GM19324 (cell line): ENCODE results near the gene TLK1.

Experiments used
- ATAC-seq: cut with Tn5 transposase; IDR thresholded peaks from one replicate; pipeline ENCODE4 v1.9.1; 2021; ENCODE audit warnings: mild to moderate bottlenecking, moderate library complexity; ENCODE audit not compliant: unreplicated experiment, low FRiP score

The TLK1 gene

DNA sequence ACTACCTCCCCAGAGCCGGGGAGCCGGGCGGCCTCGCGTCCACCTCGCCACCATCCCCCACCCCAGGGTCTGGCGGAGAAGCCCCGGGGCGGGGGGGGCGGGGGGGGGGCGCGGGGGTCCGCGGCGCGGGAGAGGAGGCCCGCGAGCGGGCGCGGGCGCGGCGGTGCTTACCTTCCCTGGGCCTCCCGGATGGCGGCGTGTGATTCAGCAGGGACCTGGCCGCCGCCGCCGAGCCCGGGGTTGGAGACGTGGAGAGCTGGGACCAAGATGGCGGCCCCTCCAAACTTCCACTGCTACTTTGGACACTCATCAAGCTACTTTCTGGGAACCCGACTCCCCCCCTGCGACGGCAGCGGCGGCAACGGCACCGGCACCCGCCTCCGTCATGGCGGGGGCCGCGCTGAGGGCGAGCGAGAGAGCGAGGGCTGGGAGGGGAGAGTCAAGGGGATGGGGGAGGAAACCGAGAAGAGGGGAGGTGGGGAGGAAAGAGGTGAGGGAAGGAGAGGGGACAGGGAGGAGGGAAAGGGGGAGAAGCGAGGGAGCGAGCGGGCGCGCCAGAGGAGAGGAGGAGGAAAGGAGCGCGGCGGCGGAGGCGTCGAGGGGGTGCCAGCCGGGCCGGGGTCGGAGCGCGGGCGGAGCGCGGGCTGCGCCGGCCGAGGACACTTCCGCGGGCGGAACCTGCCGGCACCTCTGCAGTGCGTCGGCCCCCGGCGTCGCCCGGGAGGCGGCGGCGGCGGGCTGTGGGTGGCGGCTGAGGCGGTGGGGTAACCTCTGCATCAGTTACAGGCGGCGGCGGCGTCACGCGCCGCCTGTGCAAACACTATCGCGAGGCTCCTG lies at the start of gene TLK1:
TSS of gene TLK1 (minus strand) at position 775 of the 837 bp plus-strand sequence. CDS start at position 310, 465 bp downstream.
- ATAC-seq: peak; percentile 61

DNA sequence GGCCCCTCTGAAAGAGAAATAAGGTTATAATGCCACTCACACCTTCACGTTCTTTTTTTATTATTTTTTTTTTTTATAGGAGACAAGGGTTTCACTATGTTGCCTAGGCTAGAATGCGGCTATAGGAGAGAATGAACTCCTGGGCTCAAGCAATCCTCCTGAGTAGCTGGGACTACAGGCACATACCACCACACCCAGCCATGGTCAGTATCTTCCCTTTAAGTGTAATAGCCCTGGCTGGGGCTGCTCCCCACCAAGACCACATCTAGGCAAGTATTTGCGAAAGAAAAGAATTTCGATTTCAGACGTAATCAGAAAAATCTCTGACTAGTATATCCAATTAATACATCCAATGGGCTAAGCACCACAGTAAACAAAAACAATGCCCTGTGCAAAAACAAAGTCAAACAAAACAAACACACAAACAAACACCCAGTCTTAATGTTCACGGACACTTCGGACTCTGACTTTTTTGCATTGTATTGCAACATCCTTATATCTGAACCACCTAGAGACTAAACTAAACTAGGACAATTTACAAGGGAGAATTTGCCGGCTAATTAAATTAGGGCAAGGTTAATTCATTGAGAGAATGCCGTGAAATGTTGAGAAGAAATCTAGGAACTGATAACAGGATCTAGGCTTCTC lies 49.6 kb upstream of the TLK1 start:
- ATAC-seq: no peak

DNA sequence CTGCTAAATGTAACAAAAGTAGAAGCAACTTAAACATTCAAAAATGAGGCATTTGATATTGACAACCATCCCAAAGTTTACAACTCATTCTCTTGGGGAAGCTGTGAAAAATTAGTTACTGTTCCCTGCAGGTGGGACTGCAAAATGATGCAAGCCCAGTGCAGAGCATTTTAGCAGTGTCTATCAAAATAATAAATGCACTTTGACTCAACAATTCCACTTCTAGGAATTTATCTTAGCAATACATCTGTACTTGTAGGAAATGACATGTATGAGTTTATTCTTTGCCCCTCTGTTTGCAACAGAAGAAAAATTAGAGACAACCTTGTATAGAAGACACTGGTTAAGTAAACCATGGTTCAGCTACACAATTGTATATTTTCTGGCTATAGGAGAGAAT lies 48.0 kb upstream of the TLK1 start:
- ATAC-seq: no peak

DNA sequence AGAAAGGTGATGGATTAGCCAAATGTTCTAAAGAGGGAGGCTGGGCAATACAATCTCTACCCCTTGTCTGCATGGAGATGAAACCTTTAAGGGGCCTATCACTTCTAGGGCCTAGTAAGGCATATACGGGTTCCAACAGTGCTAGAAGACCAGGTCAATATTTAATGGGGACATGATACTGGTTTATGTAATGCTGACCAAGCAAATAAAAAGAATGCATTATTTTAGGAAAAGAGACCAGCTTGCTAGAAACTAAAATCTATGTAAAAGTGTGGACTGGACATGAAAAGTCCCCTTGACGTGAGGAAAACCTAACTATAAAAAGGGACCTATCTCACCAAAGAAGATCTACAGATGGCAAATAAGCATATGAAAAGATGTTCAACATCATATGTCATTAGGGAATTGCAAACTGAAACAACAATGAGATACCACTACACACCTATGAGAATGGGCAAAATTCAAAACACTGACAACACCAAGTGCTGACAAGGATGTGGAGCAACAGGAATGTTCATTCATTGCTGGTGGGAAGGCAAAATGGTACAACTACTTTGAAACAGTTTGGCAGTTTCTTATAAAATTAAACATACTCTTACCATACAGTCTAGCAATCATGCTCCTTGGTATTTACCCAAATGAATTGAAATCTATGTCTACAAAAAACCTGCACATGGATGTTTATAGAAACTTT lies 45.9 kb upstream of the TLK1 start:
- ATAC-seq: no peak

DNA sequence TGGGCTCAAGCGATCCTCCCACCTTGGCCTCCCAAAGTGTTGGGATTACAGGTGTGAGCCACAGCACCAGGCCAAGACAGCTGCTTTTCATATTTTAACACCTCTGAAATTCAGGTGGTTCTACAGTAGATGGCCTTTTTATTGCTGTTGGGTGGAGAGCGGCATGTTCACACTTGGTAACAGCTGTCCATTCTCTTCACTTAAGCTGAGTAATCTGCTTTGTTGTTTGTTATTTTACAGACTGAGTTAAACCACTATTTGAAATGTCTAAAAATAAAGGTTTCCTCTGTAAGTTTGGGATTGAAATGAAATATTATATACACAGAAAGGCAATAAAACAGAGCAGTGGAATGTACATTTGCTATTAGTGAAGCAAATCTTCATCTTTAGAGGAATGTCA lies 44.9 kb upstream of the TLK1 start:
- ATAC-seq: no peak

DNA sequence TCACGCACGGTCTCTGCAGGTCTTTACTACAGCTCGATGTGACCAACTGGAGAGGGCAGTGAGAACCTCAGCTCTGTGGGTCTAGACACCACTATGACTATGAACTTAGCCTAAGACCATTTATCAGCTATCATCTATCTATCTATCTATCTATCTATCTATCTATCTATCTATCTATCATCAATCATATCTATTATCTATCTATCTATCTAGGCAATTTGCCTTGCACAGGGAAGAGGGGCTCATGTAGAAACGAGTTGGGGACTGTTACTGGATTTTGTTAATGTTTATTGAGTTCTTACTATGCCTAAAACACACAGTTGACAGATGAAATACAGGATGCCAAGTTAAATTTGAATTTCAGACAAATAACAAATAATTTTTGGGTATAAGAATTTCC lies 41.1 kb upstream of the TLK1 start:
- ATAC-seq: no peak

DNA sequence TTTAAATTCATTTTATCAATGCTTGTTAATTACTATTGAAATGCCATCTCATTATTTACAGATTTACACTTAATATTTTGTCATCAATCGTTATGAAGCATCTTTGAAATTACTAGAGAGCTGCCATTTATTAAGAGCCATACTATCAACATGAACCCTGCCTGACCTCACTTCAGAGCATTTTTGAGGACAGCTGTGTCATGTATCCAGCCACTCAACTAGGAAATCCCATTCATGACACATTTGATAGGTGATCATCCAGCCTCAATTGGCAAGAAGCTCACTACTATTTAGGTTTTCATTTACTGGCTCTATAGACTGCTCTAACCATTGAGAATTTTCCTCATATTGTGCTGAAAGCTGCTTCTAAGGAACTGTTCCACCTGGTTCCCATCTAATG lies 40.6 kb upstream of the TLK1 start:
- no peak for ATAC-seq

DNA sequence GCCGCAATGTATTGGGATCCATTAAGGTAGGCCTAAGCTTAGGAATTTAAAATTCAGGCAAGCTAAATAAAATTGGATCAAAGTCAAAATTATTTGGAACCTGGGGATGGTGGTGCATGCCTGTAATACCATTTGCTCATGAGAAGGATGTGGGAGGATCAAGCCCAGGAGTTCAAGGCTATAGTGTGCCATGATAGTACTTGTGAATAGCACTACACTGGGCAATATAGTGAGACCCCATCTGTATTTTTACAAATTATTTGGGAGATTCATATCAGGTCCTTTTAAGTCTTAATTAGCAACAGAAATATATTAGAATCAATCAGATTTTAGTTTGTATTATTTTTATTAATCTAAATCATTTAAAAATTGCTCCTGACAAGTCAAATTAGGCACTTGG lies 39.8 kb upstream of the TLK1 start:
- ATAC-seq: no peak

DNA sequence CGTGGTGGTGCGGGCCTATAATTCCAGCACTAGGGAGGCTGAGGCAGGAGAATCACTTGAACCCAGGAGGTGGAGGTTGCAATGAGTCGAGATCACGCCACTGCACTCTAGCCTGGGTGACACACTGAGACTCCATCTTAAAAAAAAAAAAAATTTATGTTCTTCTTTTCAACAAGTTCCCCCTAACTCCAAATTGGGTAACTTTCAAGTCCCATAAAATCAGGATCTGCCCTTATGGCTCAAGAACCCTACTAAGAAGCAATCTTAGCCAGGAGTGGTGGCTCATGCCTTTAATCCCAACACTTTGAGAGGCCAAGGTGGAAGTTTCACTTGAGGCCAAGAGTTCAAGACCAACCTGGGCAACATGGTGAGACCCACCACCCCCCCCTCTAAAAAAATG lies 30.3 kb upstream of the TLK1 start:
- no peak for ATAC-seq

DNA sequence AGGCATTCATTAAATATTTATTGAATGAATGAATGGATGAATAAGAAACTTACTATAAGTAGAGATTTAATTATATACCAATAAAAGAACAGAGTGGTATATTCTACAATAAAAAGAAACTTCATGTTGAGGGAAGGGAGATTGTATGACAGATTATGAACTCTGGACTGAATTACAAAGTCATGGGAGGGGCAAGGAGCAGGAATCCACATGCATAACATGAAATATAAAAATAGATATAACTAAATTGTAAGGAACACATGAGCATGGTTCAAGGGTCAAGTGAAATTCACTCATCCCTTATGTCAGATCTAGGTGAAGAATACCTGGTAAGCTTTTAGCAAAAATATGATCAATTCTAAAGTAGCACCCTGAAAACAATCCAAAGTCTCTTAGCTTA lies 27.1 kb upstream of the TLK1 start:
- no peak for ATAC-seq

DNA sequence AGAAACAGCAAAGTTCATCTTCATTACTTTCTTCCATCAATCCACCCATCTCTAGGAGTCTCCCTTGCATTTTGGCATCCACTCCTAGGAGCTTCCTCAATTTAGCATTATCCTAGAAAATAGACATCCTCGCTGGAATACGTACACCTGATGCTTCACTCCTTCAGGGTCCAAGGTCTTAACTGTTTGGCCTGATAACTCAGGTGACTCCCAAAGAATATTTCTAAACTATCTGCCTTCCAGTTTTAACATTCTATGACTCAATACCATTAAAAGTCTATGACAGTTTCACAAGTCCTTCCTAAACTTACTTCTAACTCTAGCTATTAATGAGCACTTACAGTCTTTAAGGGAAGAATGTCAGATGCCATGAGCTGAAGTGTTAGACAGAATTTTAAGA lies 26.5 kb upstream of the TLK1 start:
- ATAC-seq: no peak

DNA sequence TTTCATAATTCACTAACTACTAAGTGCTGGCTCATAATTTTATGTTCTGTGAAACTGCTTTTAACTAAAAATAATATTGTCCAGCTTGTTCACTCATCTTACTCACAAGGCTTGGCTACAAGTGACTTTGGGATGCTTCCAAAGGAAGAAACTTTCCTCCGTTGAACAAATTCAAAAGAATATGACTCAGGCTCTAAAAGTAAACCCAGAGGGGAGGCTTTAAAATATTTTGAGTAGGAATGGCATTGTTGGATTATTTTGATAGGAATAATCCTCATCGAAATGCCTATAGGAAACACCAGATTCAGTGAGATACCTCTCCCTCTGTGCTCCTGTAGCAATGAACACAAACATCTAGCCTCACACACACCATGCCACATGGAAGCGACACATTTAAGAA lies 25.2 kb upstream of the TLK1 start:
- no peak for ATAC-seq

DNA sequence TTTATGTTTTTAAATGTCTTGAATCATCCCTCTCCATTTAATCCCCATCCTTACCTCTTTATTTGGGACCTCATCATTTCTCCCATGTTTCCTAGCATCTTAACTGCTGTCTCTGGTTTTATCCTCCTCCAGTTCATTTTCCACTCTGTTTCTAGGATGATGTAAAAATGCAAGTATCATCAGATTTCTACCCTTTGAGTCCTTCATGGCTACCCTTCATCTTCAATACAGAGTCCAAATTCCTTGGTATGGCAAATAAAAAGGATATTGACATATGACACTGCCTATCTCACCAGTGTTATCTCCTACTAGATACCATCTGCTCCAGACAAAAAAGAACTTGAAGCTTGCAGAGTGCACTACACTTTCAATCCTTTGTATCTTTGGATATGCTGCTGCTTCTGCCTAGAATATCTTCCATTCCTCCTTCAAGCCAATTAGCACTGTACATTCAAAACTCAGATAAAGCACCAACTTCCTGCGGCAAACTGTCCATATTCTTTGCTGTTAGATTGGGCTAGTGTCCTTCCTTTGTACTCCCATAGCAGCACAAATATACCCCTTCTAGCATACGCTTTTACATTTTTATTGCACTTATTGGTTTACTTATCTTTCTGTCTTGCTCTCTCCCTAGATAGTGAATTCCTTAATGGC lies 24.6 kb upstream of the TLK1 start:
- no peak for ATAC-seq

DNA sequence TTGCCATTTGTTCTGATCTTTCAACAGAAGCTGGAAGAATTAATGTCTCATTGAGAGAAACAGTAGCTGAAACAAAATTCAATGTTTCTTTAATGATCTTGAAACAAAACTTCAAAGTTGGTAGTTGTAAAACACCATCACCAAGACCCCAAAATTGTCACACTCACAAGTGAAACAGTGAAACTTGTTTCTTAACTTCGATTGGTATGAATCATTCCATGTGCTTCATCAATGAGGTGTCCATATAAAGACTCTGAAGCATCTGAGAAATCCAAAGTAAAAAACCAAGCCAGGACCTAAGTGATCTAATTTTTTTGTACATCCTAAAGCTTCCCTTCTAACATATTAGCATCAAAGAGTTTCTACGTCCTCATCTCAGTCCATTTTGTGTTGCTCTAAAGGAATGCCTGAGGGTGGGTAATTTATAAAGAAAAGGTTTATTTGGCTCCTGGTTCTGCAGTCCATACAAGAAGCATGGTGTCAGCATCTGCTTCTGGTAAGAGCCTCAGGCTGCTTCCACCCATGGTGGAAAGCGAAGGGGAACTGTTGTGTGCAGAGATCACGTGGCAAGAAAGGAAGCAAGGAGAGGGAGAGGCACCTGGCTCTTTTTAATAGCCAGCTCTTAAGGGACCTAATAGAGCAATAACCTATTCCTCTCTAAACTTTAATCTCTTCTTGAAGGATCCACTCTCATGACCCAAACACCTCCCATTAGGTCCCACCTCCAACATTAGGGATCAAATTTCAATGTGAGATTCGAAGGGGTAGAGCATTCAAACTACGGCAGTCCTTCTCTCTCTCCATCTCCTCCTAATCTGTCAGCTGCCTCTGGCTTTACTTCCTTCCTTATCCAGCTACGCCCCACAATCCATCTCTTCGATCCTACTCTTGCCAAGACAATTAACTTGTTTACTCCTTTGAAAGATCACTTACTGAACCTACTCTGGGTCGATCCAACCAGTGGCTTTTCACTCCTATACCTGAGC lies 20.7 kb upstream of the TLK1 start:
- no peak for ATAC-seq

DNA sequence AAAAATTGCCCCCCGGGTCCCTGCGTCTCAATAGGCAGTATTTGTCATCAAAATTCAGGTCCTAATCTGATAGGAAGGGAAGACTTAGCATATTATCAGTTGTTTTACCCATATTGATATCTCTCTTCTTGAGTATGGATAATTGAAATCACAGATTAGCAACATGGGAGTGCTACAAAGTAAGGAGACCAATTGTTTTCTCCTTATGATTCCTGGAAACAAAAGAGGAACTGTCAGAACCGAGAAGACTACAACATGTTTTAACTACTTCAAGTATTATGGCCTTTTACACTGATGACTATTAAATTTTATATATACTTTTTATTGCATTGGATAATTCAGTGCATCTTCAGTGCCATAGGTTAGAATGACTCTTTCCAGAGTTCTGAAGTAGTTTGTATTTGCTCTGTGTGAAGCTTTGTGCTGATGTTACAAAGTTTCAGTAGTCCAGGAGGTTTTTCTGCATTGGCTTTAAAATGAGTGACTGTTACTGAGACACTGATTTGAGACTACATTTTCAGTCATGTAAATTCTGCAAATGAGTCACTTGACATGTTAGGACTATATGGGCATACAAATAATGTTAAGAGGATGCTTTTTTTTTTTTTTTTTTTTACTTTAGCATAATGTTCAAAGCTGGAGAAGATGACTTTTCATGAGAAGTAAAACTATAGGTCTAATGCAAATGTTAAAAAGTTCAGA lies 19.7 kb upstream of the TLK1 start:
- no peak for ATAC-seq

DNA sequence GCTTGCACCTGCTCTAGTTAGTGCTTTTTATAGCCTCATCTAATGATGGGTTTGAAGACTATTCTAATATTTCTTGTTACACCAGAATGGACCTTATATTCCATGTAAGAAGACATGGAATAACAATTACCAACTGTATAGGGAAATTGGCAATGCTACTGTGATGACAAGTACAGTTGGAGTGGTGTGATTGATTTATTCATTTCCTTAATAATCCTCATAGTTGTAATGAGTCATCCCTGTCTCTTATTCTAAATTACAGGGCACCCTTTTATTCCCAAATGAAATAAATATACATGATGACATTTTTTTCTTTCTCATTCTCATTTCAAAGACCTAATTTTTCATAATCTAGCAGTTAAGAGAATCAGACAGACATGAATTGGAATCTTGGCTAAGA lies 18.3 kb upstream of the TLK1 start:
- no peak for ATAC-seq

DNA sequence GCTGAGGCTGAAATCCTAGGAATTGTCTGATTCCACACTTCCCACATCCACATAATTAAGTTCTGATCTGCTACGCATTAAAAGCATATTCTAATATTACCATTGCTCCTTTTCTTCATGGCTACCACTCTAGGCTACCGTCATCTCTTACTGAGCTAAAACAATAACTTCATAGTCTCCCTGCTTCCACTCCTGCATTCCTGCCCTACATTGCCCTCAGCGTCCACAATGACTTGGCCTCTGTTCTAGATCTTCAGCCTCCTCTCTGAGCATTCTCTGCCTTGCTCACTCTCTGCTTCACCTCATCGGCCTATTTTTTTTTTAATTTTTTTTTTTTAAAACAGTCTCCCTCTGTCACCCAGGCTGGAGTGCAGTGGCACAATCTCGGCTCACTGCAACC lies 15.8 kb upstream of the TLK1 start:
- no peak for ATAC-seq

DNA sequence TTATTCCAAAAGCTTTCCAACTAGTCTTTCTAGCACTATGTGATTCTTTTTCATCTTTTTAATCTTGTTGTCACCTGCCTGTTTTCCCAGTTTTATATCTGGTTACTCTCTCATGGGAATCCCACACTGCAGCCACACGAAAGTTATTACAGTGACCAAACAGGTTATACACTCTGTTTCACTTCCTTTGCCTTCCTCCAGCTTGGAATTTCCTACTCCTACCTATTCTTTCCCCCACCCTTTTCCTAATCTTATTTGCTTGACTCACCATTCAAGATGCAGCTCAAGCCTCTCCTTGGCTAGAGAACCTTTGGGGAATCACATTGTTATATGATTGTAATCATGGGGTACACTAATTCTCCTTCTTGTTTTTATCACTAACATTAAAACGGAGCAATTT lies 13.4 kb upstream of the TLK1 start:
- no peak for ATAC-seq

DNA sequence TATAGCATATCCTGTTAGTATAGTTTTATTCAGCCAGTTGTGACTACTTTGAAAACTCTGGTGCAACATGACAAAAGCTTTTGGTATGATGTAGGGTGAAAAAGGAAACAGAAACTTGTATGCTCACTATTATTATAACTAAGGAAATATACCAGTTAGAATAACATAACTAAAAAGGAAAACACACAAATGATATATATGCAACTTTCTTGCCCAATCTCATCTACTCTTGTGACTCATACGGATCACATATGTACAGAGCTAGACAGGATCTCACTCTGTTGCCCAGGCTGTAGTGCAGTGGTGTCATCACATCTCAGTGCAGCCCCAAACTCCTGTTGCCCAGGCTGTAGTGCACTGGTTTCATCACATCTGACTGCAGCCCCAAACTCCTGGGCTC lies 12.4 kb upstream of the TLK1 start:
- no peak for ATAC-seq
